Measurements from ENCODE around the gene PPIL3. TPM values are rescaled to one million over a fixed set of nuclear protein-coding genes. Genes with fewer than 3 reads are reported as not detected.

The PPIL3 gene
- total and polyA plus RNA-seq, 9 of the 15 experiments (the other 6 are each of a cell fraction or from before 2014, with no cell fraction given) = 22.4 to 66.2 (median 49.0) TPM

DNA sequence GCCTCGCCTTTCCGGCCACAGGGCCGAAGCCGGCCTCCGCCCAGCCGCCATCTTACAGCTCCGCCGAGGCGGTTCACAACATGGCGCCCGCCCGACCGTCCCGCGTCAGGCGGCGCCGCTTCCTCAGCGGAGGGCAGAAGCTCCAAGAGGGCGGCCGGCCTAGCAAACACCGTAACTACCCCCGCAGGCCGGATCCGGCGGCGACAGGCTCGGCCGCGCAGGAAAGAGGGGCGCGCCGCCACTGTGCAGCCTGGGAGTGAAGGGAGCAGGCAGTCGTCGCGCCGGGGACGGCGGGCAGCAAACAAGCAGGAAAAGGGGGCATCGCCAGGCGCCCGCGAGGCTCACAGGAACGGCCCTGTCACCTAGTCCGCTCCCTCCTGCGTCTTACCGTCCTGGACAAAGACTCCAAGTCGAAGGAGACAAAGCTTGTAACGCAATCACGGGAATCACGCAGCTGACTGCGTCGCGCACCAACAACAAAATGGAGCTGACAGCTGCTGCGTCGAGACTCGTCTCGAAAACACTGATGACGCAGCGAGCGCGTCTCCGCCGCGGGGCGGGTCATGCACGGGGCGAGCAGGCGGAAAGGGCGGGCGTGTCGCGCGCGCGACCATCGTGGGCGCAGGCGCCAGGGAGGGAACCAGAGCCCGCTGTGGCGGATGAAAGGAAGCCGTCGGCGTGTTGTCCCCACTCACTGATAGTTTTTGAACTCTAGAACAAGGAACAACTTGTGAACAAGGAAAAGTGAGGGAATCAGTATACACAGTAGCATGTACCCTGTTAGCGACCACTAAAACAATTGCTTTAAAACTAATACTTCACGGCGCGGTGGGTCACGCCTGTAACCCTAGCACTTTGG, 24.5 kb downstream of the PPIL3 start, which contains the start of gene CLK1 (continued):
- TF ChIP-seq, protein P1, sequence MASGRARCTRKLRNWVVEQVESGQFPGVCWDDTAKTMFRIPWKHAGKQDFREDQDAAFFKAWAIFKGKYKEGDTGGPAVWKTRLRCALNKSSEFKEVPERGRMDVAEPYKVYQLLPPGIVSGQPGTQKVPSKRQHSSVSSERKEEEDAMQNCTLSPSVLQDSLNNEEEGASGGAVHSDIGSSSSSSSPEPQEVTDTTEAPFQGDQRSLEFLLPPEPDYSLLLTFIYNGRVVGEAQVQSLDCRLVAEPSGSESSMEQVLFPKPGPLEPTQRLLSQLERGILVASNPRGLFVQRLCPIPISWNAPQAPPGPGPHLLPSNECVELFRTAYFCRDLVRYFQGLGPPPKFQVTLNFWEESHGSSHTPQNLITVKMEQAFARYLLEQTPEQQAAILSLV (tag; IDR thresholded peaks at IDR 0.05) = no peak
- TF ChIP-seq ZFP30 (CRISPR knock-in tag; IDR thresholded peaks at IDR 0.05; ENCODE audit: borderline replicate concordance) (no peak), MAFK (IDR thresholded peaks at IDR 0.05; ENCODE audit: low read length) (peak; percentile 21; the same call in 1 of the 2 replicates), ZNF316 (IDR thresholded peaks at IDR 0.05) (no peak), SMAD1 (IDR thresholded peaks at IDR 0.05; ENCODE audit: low read depth, low read length, partially characterized antibody) (peak; percentile 78), SIX5 (IDR thresholded peaks at IDR 0.05; ENCODE audit: borderline replicate concordance in 1 of 2, insufficient read depth in 1 of 2, low read depth in 1 of 2, low read length in 2 of 2) (no peak), CHD1 (IDR thresholded peaks at IDR 0.05; ENCODE audit: low read length) (no peak), HMG20A (CRISPR knock-in tag; conservative IDR thresholded peaks at IDR 0.05) (no peak), ZNF324 (CRISPR knock-in tag; IDR thresholded peaks at IDR 0.05) (no peak), RBBP5 (IDR thresholded peaks at IDR 0.05; ENCODE audit: borderline replicate concordance, insufficient read depth, low read length, poor library complexity, severe bottlenecking) (peak; percentile 82), TCF7 (IDR thresholded peaks at IDR 0.05; ENCODE audit: borderline replicate concordance) (no peak), TGIF2 (CRISPR knock-in tag; IDR thresholded peaks at IDR 0.05) (peak; percentile 90; the same call in 1 of the 2 replicates), JUNB (CRISPR knock-in tag; conservative IDR thresholded peaks at IDR 0.05) (no peak), ZBTB17 (CRISPR knock-in tag; IDR thresholded peaks at IDR 0.05) (peak; percentile 39; the same call in 1 of the 2 replicates), ARID2 (IDR thresholded peaks at IDR 0.05) (no peak), ELF1 (tag; IDR thresholded peaks at IDR 0.05) (no peak)
- TF ChIP-seq, protein P2, sequence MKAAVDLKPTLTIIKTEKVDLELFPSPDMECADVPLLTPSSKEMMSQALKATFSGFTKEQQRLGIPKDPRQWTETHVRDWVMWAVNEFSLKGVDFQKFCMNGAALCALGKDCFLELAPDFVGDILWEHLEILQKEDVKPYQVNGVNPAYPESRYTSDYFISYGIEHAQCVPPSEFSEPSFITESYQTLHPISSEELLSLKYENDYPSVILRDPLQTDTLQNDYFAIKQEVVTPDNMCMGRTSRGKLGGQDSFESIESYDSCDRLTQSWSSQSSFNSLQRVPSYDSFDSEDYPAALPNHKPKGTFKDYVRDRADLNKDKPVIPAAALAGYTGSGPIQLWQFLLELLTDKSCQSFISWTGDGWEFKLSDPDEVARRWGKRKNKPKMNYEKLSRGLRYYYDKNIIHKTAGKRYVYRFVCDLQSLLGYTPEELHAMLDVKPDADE (conservative IDR thresholded peaks at IDR 0.05; ENCODE audit: control insufficient read depth, low read depth, low read length) = no peak
- TF ChIP-seq, protein P3, sequence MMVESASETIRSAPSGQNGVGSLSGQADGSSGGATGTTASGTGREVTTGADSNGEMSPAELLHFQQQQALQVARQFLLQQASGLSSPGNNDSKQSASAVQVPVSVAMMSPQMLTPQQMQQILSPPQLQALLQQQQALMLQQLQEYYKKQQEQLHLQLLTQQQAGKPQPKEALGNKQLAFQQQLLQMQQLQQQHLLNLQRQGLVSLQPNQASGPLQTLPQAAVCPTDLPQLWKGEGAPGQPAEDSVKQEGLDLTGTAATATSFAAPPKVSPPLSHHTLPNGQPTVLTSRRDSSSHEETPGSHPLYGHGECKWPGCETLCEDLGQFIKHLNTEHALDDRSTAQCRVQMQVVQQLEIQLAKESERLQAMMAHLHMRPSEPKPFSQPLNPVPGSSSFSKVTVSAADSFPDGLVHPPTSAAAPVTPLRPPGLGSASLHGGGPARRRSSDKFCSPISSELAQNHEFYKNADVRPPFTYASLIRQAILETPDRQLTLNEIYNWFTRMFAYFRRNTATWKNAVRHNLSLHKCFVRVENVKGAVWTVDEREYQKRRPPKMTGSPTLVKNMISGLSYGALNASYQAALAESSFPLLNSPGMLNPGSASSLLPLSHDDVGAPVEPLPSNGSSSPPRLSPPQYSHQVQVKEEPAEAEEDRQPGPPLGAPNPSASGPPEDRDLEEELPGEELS (CRISPR knock-in tag; IDR thresholded peaks at IDR 0.05; ENCODE audit: borderline replicate concordance) = no peak
